Measurements from ENCODE around the gene WNK2.

WNK2 gene

DNA sequence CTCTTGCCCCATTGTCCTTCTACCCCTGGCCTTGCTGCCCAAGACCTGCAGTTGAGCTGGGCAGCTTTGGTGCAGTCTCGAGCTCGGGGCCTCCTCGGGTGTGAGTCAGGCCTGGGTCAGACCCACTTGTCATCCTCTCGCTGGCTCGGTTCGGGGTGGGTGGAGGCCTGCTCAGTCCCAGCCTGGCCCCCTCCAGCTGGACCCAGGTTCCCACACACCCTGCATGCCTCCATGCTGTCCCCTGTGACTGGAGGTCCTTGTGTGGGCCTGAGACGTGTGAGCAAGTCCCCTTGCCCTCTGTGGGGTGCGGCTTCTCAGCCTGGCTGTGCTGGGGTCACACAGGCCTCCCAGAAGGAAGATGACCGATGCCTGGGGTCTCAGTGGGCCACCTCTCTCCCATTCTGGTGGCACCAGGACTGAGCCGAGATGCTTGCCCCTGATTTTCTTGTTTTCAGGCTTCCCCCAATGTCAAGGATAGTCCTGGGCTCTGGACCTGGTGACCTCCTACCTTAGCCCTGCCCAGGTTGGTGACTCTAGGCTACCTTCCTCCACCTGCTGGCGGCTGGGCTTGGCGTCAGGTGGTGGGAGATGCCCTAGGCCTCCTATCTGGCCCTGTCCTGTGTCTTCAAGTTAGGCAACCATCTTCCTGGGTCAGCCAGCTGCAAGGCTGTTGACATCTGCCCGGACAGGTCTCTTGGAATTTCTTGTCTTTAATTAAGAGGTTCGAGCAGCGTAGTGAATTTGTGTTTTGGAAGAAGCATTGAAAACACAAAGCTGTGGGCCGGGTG lies 15.1 kb downstream of the WNK2 start:
- DNase-seq (ENCODE audit: low read depth in 3 of 3, low spot score in 1 of 3), result no peak

DNA sequence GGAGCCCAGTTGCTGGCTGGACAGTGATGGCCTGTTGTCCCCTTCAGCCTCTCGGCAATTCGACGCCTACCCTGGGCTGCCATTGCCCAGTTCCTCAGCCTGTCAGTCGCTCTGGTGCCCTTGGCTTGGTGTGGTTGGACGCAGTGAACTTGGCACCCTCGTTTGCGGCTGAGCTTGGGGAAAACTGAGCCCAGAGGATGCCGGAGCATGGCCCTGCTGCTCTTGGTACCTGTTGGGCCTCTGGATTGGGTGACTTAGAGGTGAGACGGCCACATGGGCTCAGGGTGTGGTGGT lies 16.5 kb downstream of the WNK2 start:
- DNase-seq (ENCODE audit: low read depth in 3 of 3, low spot score in 1 of 3), result no peak

DNA sequence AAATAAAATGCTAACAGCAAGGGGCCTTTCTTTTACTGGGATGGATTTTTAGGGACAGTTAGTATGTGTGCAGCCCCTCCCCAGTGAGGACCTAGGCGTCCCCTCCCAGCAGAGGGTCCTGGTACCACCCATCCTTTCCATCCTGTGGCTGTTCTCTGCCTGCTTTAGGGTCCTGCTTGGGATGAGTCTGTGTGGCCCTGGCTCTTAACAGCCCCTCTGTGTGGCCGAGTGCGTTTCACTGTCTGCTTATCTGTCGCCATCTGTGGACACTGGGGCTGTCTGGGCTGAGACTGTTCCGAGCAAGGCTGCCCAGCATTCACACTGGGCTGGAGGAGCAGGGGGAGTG lies 17.0 kb downstream of the WNK2 start:
- DNase-seq (ENCODE audit: low read depth in 3 of 3, low spot score in 1 of 3), result no peak

DNA sequence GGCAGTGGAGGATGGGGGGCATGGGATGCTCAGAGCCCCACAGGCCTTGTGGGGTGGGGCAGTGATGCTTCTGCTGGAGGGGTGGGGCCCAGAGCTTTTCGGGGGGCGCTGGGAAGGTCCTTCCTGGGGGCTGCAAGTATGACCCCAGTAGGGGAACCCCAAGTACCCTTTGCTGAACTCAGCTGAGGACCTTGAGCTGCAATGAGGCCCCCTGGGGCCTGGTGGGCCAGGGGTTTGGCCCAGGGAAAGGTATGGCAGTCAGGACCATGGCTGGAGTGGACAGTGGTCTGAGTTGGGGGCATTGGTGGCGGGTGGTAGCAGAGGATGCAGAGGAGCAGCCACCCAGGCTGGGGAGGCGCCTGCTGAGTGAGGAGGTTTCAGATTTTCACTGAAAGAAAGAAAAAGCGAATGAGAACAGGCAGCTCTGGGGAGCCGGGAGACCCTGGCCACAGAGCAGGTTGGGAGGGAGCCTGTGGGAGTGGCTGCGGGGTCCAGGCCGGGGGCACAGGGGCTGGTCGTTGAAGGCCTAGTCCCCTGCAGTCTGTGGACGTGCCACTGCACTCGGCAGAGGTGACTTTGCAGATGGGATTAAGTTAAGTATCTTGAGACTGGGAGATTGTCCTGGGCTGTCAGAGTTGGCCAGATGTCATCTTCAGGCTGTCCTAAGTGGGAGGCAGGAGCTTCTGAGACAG lies 19.2 kb downstream of the WNK2 start:
- DNase-seq (ENCODE audit: low read depth in 3 of 3, low spot score in 1 of 3), result no peak

DNA sequence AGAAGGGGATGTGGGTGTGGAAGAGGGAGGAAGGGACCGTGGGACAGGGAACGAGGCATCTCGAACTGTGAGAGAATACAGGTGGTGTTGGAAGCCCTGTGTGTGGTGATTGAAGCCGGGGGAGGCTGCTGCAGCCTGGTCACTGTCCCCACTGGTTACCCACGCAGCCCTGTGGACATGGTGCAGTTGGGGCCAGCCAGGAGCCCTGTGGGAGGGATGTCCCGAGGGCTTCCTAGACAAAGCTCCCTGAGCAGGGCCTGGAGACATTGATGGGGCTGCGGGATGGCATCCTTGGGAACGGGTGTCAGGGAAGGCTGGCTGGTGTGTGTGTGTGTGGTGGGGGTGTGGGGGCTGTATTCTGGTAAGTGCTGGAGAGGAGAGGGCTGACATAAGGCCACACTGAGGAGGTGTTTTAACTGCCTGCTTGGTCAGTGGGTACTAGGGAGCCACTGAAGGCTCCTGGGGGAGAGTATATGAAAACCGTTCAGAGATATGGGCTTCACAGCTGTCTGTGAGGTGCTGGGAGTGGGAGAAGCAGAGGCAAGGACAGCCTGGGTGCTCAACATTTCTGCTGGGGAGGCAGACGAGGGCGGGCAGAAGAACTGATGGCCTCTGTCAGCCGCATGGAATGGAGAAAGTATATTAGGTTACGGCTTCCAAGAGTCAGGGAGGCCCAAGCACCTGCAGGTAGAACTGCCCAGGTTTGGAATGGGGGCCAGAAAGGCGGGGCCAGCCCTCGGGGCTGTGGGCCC lies 20.0 kb downstream of the WNK2 start:
- no peak for DNase-seq (ENCODE audit: low read depth in 3 of 3, low spot score in 1 of 3)

DNA sequence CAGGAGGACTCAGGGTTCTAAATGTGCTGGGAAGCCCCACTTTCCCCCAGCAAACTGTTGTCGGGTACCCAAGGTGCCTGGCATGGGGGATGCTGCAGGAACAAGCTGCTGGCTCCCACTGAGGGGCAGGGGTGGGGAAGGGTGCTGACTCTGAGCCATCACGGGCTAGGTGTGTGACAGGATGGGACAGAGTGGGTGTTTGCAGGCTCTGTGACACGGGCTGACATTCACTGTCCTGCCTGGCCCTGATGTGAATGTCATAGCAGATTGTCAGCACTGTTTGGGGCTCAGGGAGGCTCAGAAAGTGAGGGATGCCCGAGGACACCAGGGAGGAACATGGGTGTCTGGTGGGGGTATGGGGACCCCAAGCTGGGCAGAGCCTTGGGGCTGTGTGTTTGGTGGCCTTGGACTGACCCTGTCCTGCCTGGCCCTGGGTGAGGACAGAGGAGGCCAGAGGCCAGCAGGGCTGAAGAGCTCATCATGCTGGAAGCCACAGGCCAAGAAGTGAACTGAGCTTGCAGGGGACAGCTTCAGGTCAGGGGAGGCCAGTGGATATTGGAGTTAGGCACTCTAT lies 20.6 kb downstream of the WNK2 start:
- no peak for DNase-seq (ENCODE audit: low read depth in 3 of 3, low spot score in 1 of 3)

DNA sequence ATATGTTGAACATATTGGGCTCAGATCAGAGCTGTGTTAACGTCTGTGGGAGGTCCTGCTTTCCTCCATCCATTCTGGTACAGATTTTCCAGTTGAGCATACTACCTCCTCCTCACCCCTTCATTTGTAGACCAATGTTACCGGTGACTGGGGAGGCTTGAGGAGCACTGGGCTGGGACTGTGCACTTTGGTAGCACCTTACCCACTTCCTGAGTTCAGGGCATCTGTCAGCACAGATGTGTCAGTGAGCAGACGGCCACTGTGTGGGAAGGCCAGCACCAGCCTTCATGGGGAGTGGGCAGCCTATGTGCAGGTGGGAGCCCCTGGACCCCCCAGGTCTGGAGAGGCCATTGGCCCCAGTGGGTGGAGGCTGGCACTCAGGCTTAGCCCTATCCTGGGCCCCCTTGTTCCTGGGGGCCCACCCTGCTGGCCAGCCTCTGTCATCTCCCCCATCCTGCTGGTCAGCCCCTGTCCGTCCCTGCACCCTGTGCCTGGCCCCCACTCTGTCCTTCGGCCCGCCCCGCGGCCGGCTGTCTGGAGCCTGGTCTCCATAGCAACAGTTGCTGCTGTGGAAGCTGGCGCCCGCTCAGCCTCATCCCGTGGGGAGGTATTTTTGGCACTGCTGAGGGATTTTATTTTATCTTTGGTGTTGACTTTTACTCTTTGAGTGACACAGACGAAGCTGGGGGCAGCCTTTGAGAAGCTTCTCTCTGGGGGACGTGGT lies 21.3 kb downstream of the WNK2 start:
- DNase-seq (ENCODE audit: low read depth in 3 of 3, low spot score in 1 of 3), result no peak

DNA sequence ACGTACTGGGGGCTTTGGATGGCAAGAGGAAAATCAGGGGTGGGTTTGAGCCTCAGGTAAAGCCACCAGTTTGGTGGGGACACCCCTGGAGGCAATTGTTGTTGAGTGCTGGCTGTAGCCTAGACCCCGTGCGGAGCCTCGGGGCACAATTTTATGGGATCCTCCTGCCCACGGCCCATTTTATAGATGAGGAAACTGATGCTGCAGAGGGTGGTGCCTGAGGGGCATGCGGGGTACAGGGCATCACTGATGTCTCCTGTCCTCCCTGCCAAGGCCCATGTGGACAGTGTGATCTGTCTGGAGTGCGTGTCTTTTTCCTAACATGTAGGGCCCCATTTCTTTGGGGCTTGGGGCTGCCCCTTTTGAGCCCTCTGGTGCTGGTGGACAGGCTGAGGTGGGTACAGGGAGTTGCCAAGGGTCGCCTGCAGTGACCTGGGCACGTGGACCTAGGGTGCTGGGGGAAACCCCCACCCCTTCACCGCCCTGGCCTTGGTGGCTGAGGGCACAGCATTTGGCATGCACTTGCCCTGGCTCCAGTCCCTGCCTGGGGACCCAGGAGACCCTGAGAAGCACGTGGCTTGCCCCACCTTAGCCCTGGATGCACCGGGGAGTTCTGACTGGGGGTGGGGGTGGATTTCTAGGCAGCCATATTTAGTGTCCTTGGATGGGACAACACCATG lies 22.1 kb downstream of the WNK2 start:
- DNase-seq (ENCODE audit: low read depth in 3 of 3, low spot score in 1 of 3), result no peak

DNA sequence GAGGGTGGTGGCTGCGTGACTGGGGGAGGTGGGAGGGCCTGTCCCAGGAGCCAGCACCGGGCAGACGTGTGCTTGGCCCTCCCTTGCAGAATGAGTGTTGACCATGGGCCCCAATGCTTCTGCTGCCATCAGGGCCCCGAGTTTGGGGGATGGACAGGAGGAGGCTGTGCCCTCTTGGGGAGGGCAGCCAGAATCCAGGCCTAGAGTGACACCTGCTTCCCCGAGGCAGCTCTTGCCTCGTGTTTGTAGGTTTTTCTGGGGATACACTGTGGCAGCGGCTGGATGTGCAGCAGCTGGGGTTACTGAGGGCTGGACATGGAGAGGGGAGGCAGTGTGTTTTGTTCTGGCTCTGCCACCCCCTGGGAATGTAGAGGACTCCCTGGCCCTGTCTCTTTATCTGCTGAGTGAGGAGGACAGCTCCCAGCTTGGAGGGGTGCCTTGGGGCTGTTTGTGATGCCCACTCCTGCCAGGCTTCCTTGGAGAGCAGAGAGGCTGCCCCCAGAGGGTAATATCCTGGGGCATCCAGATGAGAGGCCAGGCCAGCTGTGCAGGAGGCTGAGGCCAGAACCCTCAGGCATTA lies 22.7 kb downstream of the WNK2 start:
- DNase-seq (ENCODE audit: low read depth in 3 of 3, low spot score in 1 of 3), result no peak

DNA sequence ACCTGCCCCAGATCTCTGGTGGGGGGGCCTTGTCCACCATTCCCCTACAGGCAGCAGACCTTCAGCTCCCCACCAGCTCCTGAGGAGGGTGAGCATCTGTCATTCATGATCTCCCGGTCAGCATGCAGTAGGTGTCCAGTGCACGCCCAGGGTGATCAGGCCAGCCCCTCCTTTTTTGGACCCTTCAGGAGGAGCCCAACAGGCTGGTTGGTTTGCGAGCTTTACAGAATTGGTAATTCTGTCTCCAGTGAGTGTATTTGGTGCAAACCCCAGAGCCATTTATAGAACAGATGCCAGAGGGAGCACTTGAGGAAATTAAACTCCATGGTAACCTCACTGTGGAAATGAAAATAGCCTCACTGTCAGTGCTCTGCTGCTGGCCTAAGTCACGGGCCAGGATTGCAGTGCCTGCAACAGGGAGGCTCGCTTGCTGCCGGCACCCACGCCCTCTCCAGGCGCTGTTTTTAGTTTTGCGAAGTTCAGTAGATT lies 23.4 kb downstream of the WNK2 start:
- no peak for DNase-seq (ENCODE audit: low read depth in 3 of 3, low spot score in 1 of 3)

DNA sequence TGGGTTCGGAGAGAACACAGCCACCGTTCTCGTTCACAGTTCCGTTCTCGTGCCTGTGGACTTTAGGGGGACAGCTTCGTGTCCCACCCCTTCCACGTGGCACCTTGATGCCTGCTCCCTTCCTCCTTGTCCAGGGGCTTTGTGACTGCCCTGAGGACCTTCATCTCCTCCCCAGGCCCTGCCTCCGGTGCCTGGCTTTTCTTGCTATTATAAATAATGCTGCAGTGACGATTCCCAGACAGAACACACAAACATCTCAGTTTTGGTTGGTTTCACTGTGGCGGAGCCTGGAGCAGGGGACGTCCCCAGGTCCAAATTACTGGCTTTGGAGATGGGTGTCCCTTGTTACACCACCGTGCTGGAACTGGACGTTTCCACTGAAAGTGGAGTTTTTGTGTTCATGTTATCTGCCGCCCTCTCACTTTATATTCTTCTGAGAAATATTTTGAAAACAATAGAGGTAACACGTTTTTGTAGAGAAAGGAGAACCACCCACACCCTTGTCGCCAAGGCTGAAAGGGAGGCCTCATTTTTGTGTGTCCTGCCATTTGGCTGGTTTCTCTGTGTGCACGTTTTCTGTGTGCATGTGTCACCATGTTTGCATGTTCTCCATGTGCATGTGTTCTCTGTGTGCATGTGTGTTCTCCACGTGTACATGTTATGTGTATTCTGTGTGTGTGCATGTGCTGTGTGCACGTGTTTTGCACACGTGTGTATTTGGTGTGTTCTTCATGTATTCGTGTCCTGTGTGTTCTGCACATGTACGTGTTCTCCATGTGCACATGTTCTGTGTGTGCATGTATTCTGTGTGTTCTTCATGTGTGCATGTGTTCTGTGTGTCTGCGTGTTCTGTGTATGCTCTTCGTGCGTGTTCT lies 24.2 kb downstream of the WNK2 start:
- no peak for DNase-seq (ENCODE audit: low read depth in 3 of 3, low spot score in 1 of 3)

DNA sequence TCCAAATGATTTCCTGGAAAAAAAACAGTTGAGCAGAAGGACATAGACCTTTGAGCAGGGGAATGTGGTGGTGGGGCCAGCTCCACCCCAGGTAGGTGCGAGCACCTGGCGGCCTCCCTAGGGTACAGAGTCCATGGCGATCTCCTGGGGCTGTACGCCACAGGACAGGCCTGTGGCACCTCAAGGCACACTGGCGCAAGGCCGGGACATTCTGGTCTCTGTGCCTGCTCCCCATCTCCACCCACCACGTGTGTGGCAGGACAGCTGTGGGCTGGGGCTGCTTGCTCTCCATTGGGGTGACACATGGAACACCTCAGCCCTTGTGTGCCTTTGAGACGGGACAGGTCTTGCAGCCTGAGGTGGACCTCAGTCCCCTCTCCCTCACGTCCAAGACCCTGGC lies 25.2 kb downstream of the WNK2 start:
- DNase-seq (ENCODE audit: low read depth in 3 of 3, low spot score in 1 of 3), result no peak

DNA sequence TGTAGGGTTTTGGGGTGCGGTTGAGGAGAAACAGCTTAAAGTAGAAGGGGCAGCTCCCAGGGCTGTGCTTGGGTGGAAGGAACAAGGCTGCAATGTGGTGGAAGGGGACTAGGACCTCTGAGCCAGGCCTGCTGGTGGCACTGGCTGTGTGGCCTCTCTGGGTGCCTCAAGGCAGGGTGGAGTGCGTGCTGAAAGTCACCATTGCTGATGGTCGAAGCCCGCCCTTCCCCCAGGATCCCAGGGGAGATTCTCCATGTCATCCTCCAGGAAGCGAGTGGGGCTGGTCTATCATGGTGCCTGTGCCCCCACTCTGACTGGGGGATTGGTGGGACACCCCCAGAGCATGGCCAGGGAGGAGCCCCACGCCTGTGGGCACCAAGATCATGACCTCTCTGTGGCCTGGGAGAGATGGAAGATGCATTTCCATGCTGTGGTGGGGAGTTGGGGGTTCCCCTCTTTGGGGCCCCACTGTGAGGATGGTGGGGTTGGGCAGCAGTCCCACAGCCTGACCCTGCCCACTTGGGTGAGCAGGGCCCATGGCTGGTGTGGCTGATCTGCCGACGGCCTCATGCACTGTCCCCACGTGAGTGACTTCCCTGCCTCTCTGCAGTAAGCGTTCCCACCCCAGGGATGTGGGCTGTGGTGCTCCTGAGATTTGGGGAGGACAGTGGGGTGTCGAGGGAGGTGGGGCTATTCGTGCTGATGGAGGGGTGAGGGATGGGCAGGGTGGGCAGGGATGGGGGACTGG lies 25.8 kb downstream of the WNK2 start:
- DNase-seq (ENCODE audit: low read depth in 3 of 3, low spot score in 1 of 3), result no peak

DNA sequence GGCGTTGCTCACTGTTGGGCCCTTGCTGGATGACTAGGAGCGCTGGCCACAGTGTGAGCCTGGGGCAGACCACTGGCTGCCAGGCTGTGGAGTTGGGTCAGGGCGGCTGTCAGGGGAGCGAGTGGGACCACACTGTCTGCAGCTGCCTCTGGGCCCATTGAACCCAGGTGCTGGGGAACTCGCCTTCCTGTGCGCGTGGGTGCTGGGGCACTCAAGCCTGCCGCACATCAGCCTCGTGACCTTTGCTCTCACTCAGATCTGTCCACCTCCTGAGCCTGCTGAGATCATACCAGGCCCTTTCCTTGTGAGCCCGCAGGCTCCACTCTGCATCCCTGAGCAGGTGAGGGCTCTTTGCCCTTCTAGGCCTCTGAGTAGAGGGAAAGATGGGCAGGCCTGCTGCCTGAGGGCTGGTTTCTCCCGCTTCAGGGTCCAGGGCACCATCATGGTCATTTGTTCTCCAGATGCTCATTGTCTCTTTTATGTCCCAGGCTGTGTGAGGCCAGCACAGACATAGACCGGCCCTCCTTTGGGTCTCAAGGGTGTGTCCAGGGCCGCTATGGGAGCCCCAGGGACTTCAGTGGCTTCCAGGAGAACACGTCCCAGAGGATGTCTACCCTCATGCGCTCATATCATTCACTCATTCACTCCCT lies 26.5 kb downstream of the WNK2 start:
- no peak for DNase-seq (ENCODE audit: low read depth in 3 of 3, low spot score in 1 of 3)

DNA sequence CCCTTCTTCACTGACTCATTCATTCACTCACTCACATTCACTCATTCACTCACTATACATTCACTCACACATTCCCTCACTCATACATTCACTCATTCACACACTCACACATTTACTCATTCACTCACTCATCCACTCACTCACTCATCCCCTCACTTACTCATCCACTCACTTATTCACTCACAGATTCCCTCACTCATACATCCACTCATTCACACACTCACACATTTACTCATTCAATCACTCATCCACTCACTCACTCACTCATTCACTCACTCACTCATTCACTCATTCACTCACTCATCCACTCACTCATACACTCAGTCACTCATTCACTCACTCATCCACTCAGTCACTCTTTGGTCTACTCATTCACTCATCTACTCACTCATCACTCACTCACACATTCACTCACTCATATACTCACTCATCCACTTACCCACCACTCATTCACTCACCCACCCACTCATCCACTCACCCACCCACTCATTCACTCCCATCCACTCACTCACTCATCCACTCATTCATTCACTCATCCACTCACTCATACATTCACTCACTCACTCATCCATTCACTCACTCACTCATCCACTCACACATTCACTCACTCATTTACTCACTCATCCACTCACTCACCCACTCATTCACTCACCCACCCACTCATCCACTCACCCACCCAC lies 27.2 kb downstream of the WNK2 start:
- DNase-seq (ENCODE audit: low read depth in 3 of 3, low spot score in 1 of 3), result no peak

DNA sequence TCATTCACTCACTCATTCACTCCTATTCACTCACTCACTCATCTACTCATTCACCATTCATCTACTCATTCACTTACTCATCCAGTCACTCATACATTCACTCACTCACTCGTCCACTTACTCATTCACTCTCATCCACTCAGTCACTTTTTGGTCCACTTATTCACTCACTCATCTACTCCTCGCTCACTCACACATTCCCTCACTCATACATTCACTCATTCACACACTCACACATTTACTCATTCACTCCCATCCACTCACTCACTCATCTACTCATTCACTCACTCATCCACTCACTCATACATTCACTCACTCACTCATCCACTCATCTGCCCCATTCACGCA lies 27.7 kb downstream of the WNK2 start:
- DNase-seq (ENCODE audit: low read depth in 3 of 3, low spot score in 1 of 3), result no peak

DNA sequence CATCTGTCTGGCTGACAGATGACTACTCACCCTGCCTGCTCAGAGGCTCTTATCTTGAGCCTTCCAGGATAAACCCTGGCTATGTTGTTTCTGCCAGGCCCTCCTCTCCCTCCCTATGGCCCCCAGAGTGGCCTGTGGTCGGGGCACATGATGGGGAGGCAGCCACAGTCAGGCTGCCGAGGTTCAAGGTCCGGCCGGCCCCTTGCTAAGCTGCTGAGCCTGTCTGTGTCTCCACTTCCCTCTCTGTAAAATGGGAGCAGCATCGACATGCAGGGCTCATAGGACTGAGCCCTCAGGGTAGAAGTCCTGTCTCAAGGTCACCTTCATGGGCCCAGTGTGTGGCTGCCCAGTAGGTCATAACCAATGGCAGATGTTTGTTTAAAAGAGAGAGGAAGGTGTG lies 28.5 kb downstream of the WNK2 start:
- no peak for DNase-seq (ENCODE audit: low read depth in 3 of 3, low spot score in 1 of 3)

DNA sequence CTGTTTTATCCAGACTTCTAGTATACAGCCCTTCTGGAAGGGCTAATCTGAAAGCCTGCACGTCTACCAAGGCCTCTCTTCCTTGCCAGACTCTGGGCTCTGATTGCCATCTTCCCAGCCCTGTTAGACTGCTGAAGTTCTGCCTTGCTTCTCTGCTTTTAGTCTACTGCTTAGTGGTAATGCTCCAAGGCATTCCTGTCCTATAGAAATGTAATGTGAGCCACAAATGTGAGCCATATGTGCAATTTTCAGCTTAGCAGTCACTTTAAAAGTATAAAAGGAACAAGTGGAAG lies 32.1 kb downstream of the WNK2 start:
- no peak for DNase-seq (ENCODE audit: low read depth in 3 of 3, low spot score in 1 of 3)

Measured in stimulated activated CD4-positive, alpha-beta T cell treated with anti-CD3 and anti-CD28 coated beads, TNF-alpha, amount 100 ng/mL, for 1 hour (primary cell).